ENCODE data around the gene TOMM40.

TOMM40 gene

DNA sequence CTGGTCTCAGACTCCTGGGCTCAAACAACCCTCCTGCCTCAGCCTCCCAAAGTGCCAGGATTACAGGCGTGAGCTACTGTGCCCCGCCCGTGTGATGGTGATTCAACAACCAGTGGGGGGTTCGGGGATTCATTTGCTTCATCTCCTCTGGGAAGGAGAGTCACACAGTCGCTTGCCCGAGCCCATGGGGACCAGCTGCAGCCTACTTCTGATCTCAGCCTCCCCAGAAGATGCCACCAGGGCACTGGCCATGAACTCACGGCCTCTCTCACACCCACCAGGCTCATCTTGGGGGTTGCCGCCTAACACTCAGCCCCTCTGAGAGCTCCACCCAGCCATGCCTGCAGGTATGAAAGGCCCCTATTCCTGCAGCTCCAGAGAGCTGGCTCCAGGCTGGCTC is 6.8 kb downstream of the TOMM40 start:
- peaks cover 60% of the 10 kb centered on the region; the same call in 1 of the 2 replicates for H3K36me3 ChIP-seq (ENCODE audit: insufficient read depth, low read length)
- H3K4me3 ChIP-seq (ENCODE audit: low read length, poor library complexity, severe bottlenecking): no peak overlapping the region
- TF ChIP-seq, protein P1, sequence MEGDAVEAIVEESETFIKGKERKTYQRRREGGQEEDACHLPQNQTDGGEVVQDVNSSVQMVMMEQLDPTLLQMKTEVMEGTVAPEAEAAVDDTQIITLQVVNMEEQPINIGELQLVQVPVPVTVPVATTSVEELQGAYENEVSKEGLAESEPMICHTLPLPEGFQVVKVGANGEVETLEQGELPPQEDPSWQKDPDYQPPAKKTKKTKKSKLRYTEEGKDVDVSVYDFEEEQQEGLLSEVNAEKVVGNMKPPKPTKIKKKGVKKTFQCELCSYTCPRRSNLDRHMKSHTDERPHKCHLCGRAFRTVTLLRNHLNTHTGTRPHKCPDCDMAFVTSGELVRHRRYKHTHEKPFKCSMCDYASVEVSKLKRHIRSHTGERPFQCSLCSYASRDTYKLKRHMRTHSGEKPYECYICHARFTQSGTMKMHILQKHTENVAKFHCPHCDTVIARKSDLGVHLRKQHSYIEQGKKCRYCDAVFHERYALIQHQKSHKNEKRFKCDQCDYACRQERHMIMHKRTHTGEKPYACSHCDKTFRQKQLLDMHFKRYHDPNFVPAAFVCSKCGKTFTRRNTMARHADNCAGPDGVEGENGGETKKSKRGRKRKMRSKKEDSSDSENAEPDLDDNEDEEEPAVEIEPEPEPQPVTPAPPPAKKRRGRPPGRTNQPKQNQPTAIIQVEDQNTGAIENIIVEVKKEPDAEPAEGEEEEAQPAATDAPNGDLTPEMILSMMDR (conservative IDR thresholded peaks at IDR 0.05; ENCODE audit: low read length): no peak
- TF ChIP-seq EZH2phosphoT487 (IDR thresholded peaks at IDR 0.05; ENCODE audit: borderline replicate concordance): no peak
- H3K9me3 ChIP-seq (ENCODE audit: insufficient read depth, low read depth, low read length): no peaks in the 10 kb centered on the region
- no peaks in the 10 kb centered on the region for H3K27me3 ChIP-seq (ENCODE audit: insufficient read depth, low read length, poor library complexity, severe bottlenecking)
- no peaks in the 10 kb centered on the region for H3F3A ChIP-seq (ENCODE audit: low read depth)
- H3K79me2 ChIP-seq (ENCODE audit: insufficient read depth, low read length): peaks cover 25% of the 10 kb centered on the region
- no peaks in the 10 kb centered on the region for H3K9me2 ChIP-seq (replicated peaks; ENCODE audit: low read depth, low read length)
- peaks cover 4% of the 10 kb centered on the region for H3K4me1 ChIP-seq (ENCODE audit: insufficient read depth, low read length, poor library complexity, severe bottlenecking)
- no peak overlapping the region for H3K4me2 ChIP-seq (ENCODE audit: low read depth, low read length, poor library complexity, severe bottlenecking)
- peaks cover 2% of the 10 kb centered on the region for H4K20me1 ChIP-seq (ENCODE audit: insufficient read depth, low read length, poor library complexity, severe bottlenecking)
- no peak overlapping the region for H3K9ac ChIP-seq (ENCODE audit: low read depth, low read length, poor library complexity, severe bottlenecking)
- H2AFZ ChIP-seq (ENCODE audit: low read length): no peak overlapping the region

DNA sequence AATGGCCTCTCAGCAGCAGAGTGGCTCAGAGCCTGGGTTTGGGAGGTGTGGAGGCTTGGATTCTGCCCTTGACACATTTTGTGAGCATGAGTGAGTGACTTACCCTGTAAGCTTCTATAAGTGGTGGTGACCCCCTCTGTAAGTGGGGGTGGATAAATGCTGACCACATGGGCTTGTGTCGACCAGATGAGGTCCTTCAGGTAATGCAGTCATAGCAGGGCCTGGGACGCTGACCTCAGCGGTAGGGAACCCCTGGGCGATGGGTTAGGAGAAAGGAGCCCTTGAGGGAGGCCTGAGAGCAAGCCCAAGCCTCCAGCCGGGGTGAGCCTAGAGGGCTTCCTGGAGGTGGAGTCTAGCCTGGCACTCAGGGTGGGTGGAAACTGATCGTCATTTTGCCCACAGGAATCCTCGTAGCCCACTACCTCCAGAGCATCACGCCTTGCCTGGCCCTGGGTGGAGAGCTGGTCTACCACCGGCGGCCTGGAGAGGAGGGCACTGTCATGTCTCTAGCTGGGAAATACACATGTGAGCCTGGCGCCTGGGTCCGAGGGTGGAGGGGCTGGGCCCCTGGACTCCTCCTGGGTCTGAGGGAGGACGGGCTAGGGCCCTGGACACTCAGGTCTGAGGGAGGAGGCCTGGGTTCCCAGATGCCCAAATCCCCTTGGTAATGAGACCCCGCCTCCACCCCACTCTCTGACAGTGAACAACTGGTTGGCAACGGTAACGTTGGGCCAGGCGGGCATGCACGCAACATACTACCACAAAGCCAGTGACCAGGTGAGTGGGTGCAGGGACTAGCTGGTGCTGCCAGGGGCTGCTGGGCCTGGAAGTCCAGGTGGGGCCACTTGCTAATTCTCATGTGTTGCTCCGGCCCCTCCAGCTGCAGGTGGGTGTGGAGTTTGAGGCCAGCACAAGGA is 9.5 kb downstream of the TOMM40 start:
- no peaks in the 10 kb centered on the region for H3F3A ChIP-seq (ENCODE audit: low read depth)
- peaks cover 46% of the 10 kb centered on the region; the same call in 1 of the 2 replicates for H3K36me3 ChIP-seq (ENCODE audit: insufficient read depth, low read length)
- TF ChIP-seq, protein P1 (conservative IDR thresholded peaks at IDR 0.05; ENCODE audit: low read length): no peak
- TF ChIP-seq EZH2phosphoT487 (IDR thresholded peaks at IDR 0.05; ENCODE audit: borderline replicate concordance): no peak
- no peaks in the 10 kb centered on the region for H4K20me1 ChIP-seq (ENCODE audit: insufficient read depth, low read length, poor library complexity, severe bottlenecking)
- no peak overlapping the region for H3K4me3 ChIP-seq (ENCODE audit: low read length, poor library complexity, severe bottlenecking)
- H3K4me2 ChIP-seq (ENCODE audit: low read depth, low read length, poor library complexity, severe bottlenecking): no peak overlapping the region
- H3K27me3 ChIP-seq (ENCODE audit: insufficient read depth, low read length, poor library complexity, severe bottlenecking): no peaks in the 10 kb centered on the region
- no peaks in the 10 kb centered on the region for H3K9me2 ChIP-seq (replicated peaks; ENCODE audit: low read depth, low read length)
- H3K79me2 ChIP-seq (ENCODE audit: insufficient read depth, low read length): peaks cover 8% of the 10 kb centered on the region; the same call in 1 of the 2 replicates
- H3K4me1 ChIP-seq (ENCODE audit: insufficient read depth, low read length, poor library complexity, severe bottlenecking): no peaks in the 10 kb centered on the region
- no peaks in the 10 kb centered on the region for H3K9me3 ChIP-seq (ENCODE audit: insufficient read depth, low read depth, low read length)
- no peak overlapping the region for H3K9ac ChIP-seq (ENCODE audit: low read depth, low read length, poor library complexity, severe bottlenecking)
- H2AFZ ChIP-seq (ENCODE audit: low read length): no peak overlapping the region

DNA sequence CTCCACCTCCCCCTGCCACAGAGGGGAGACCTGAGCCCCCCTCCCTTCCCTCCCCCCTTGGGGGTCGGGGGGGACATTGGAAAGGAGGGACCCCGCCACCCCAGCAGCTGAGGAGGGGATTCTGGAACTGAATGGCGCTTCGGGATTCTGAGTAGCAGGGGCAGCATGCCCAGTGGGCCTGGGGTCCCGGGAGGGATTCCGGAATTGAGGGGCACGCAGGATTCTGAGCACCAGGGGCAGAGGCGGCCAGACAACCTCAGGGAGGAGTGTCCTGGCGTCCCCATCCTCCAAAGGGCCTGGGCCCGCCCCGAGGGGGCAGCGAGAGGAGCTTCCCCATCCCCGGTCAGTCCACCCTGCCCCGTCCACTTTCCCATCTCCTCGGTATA is 12.2 kb downstream of the TOMM40 start:
- no peak overlapping the region for H2AFZ ChIP-seq (ENCODE audit: low read length)
- H3K27me3 ChIP-seq (ENCODE audit: insufficient read depth, low read length, poor library complexity, severe bottlenecking): no peaks in the 10 kb centered on the region
- no peaks in the 10 kb centered on the region for H4K20me1 ChIP-seq (ENCODE audit: insufficient read depth, low read length, poor library complexity, severe bottlenecking)
- no peaks in the 10 kb centered on the region for H3K79me2 ChIP-seq (ENCODE audit: insufficient read depth, low read length)
- TF ChIP-seq EZH2phosphoT487 (IDR thresholded peaks at IDR 0.05; ENCODE audit: borderline replicate concordance): no peak
- TF ChIP-seq, protein P1 (conservative IDR thresholded peaks at IDR 0.05; ENCODE audit: low read length): no peak
- no peak overlapping the region for H3K4me2 ChIP-seq (ENCODE audit: low read depth, low read length, poor library complexity, severe bottlenecking)
- H3K9me3 ChIP-seq (ENCODE audit: insufficient read depth, low read depth, low read length): no peaks in the 10 kb centered on the region
- no peaks in the 10 kb centered on the region for H3K4me1 ChIP-seq (ENCODE audit: insufficient read depth, low read length, poor library complexity, severe bottlenecking)
- no peak overlapping the region for H3K9ac ChIP-seq (ENCODE audit: low read depth, low read length, poor library complexity, severe bottlenecking)
- no peaks in the 10 kb centered on the region for H3F3A ChIP-seq (ENCODE audit: low read depth)
- peaks cover 23% of the 10 kb centered on the region; the same call in 1 of the 2 replicates for H3K36me3 ChIP-seq (ENCODE audit: insufficient read depth, low read length)
- no peaks in the 10 kb centered on the region for H3K9me2 ChIP-seq (replicated peaks; ENCODE audit: low read depth, low read length)
- no peak overlapping the region for H3K4me3 ChIP-seq (ENCODE audit: low read length, poor library complexity, severe bottlenecking)

All from Loucy (cell line).